H9 (cell line): ENCODE data around the gene CNBD2. TPM values are rescaled to one million over a fixed set of nuclear protein-coding genes. Genes with fewer than 3 reads are reported as not detected.

Experiments used
- DNase-seq: peaks from one replicate; pipeline ENCODE4 v3.0.0-alpha.2; 2017
- H2AFZ ChIP-seq: one replicate; pipeline ENCODE4 v1.6.1; 2013; ENCODE audit warnings: mild to moderate bottlenecking, low read length, control low read depth, moderate library complexity
- H2AK5ac ChIP-seq: 2 replicates; pipeline ENCODE4 v1.6.1; 2013; ENCODE audit warnings: low read length, control low read depth, mixed read lengths; ENCODE audit not compliant: insufficient read length
- H2BK120ac ChIP-seq: one replicate; pipeline ENCODE4 v1.6.1; 2013; ENCODE audit warnings: low read depth, mild to moderate bottlenecking, low read length, control low read depth, inconsistent platforms; ENCODE audit not compliant: poor library complexity, severe bottlenecking
- H2BK12ac ChIP-seq: 2 replicates; pipeline ENCODE4 v1.6.1; 2013; ENCODE audit warnings: low read length, control low read depth, mixed read lengths, low read depth; ENCODE audit not compliant: insufficient read length
- H2BK15ac ChIP-seq: 2 replicates; pipeline ENCODE4 v1.6.1; 2013; ENCODE audit warnings: low read depth, low read length, control low read depth
- H2BK20ac ChIP-seq: one replicate; pipeline ENCODE4 v1.6.1; 2013; ENCODE audit warnings: low read depth, mild to moderate bottlenecking, low read length, control low read depth, inconsistent platforms; ENCODE audit not compliant: poor library complexity, severe bottlenecking
- H2BK5ac ChIP-seq: 2 replicates; pipeline ENCODE4 v1.6.1; 2013; ENCODE audit warnings: low read length, control low read depth, mixed read lengths; ENCODE audit not compliant: insufficient read length
- H3K14ac ChIP-seq: 2 replicates; pipeline ENCODE4 v1.6.1; 2013; ENCODE audit warnings: low read length, control low read depth; ENCODE audit not compliant: insufficient read depth
- H3K18ac ChIP-seq: 2 replicates; pipeline ENCODE4 v1.6.1; 2013; ENCODE audit warnings: low read depth, mild to moderate bottlenecking, mixed read lengths, low read length, control low read depth; ENCODE audit not compliant: insufficient read length
- H3K23ac ChIP-seq: 2 replicates; pipeline ENCODE4 v1.6.1; 2013; ENCODE audit warnings: low read length, control low read depth, mixed read lengths, low read depth; ENCODE audit not compliant: insufficient read length
- H3K23me2 ChIP-seq: 2 replicates; pipeline ENCODE4 v1.6.1; 2013; ENCODE audit warnings: low read depth, mild to moderate bottlenecking, mixed read lengths, low read length, control low read depth; ENCODE audit not compliant: insufficient read length, poor library complexity, severe bottlenecking
- H3K27ac ChIP-seq: 2 replicates; pipeline ENCODE4 v1.5.1; 2013; ENCODE audit warnings: low read length, control low read depth, mixed read lengths, low read depth; ENCODE audit not compliant: insufficient read length
- H3K27me3 ChIP-seq: 2 replicates; pipeline ENCODE4 v1.6.1; 2013; ENCODE audit warnings: low read length, control low read depth, inconsistent platforms; ENCODE audit not compliant: insufficient read depth
- H3K4ac ChIP-seq: 2 replicates; pipeline ENCODE4 v1.6.1; 2013; ENCODE audit warnings: low read depth, mild to moderate bottlenecking, control low read depth, inconsistent platforms, low read length, moderate library complexity
- H3K4me1 ChIP-seq: 2 replicates; pipeline ENCODE4 v1.6.1; 2013; ENCODE audit warnings: low read length, control low read depth, inconsistent platforms; ENCODE audit not compliant: insufficient read depth
- H3K4me2 ChIP-seq: 2 replicates; pipeline ENCODE4 v1.6.1; 2013; ENCODE audit warnings: low read length, control low read depth, mixed read lengths; ENCODE audit not compliant: insufficient read length, insufficient read depth
- H3K56ac ChIP-seq: 2 replicates; pipeline ENCODE4 v1.6.1; 2013; ENCODE audit warnings: low read depth, mild to moderate bottlenecking, mixed read lengths, low read length, control low read depth; ENCODE audit not compliant: insufficient read length
- H3K79me1 ChIP-seq: 2 replicates; pipeline ENCODE4 v1.6.1; 2013; ENCODE audit warnings: low read depth, mild to moderate bottlenecking, moderate library complexity, low read length, control low read depth, inconsistent platforms; ENCODE audit not compliant: insufficient read depth, poor library complexity, severe bottlenecking
- H3K79me2 ChIP-seq: 2 replicates; pipeline ENCODE4 v1.6.1; 2013; ENCODE audit warnings: low read length, control low read depth, inconsistent platforms; ENCODE audit not compliant: insufficient read depth
- H3K9ac ChIP-seq: 2 replicates; pipeline ENCODE4 v1.6.1; 2013; ENCODE audit warnings: low read length, control low read depth, mixed read lengths; ENCODE audit not compliant: insufficient read length; ENCODE audit errors: extremely low read depth
- H3K9me3 ChIP-seq: one replicate; pipeline ENCODE4 v1.6.1; 2013; ENCODE audit warnings: low read depth, low read length, inconsistent platforms; ENCODE audit not compliant: control insufficient read depth
- H3T11ph ChIP-seq: one replicate; pipeline ENCODE4 v1.6.1; 2013; ENCODE audit warnings: mild to moderate bottlenecking, low read length, control low read depth, inconsistent platforms
- H4K20me1 ChIP-seq: one replicate; pipeline ENCODE4 v1.6.1; 2013; ENCODE audit not compliant: control insufficient read depth, insufficient read length, insufficient read depth
- H4K5ac ChIP-seq: 2 replicates; pipeline ENCODE4 v1.6.1; 2013; ENCODE audit warnings: low read depth, mild to moderate bottlenecking, mixed read lengths, low read length, control low read depth; ENCODE audit not compliant: insufficient read length
- H4K8ac ChIP-seq: replicated peaks from 2 replicates; pipeline ENCODE4 v1.6.1; 2013; ENCODE audit warnings: low read length, control low read depth, mixed read lengths, low read depth; ENCODE audit not compliant: insufficient read length
- H4K91ac ChIP-seq: 2 replicates; pipeline ENCODE4 v1.6.1; 2013; ENCODE audit warnings: low read depth, mild to moderate bottlenecking, moderate library complexity, mixed read lengths, low read length, control low read depth; ENCODE audit not compliant: insufficient read length
- H3K27ac Mint-ChIP-seq, 3 experiments: 2 replicates in 2 of 3; 3 replicates in 1 of 3; pipeline ENCODE4 v1.8.0; 2020 to 2021; ENCODE audit warnings: mixed read lengths in 3 of 3, mild to moderate bottlenecking in 1 of 3, moderate library complexity in 1 of 3
- H3K27me3 Mint-ChIP-seq: 2 replicates; pipeline ENCODE4 v1.8.0; 2021; ENCODE audit warnings: low read depth, mild to moderate bottlenecking, moderate library complexity, mixed read lengths
- H3K36me3 Mint-ChIP-seq, 3 experiments: 2 replicates in 2 of 3; 3 replicates in 1 of 3; pipeline ENCODE4 v1.8.0; 2020 to 2021; ENCODE audit warnings: low read depth in 3 of 3, mixed read lengths in 3 of 3; ENCODE audit not compliant: insufficient read depth in 1 of 3
- H3K4me1 Mint-ChIP-seq, 2 experiments: 2 replicates each; pipeline ENCODE4 v1.8.0; 2020; ENCODE audit warnings: mixed read lengths in 2 of 2
- H3K4me3 Mint-ChIP-seq, 2 experiments: 2 replicates in 1 of 2; 3 replicates in 1 of 2; pipeline ENCODE4 v1.8.0; 2020 to 2021; ENCODE audit warnings: mild to moderate bottlenecking in 2 of 2, mixed read lengths in 2 of 2, moderate library complexity in 1 of 2
- H3K9me3 Mint-ChIP-seq, 2 experiments: 2 replicates in 1 of 2; 3 replicates in 1 of 2; pipeline ENCODE4 v1.8.0; 2020; ENCODE audit warnings: mild to moderate bottlenecking in 2 of 2, mixed read lengths in 2 of 2, moderate library complexity in 1 of 2
- CTCF ChIP-seq: fragments of 200-600 bp; sonication (generic); conservative IDR thresholded peaks from 3 replicates; pipeline ENCODE4 v1.8.0; 2021; ENCODE audit warnings: antibody characterized with exemption, mild to moderate bottlenecking
- WGBS: extraction: QIAGEN DNeasy Blood & Tissue Kit; methylation state at CpG from one replicate; pipeline ENCODE4 v1.1.7; 2013; ENCODE audit warnings: missing lambda C conversion rate, low lambda C conversion rate, mixed read lengths; ENCODE audit not compliant: insufficient read length; ENCODE audit errors: extremely low coverage; 5-methylcytosine and 5-hydroxymethylcytosine counted together
- total RNA-seq: library from RNA; stranded (reverse); gene quantifications from 2 replicates; pipeline ENCODE4 v1.2.1, GENCODE V29; 2021

The CNBD2 gene
- total RNA-seq, 1 experiment from 2014 or later = 3.1 TPM

DNA sequence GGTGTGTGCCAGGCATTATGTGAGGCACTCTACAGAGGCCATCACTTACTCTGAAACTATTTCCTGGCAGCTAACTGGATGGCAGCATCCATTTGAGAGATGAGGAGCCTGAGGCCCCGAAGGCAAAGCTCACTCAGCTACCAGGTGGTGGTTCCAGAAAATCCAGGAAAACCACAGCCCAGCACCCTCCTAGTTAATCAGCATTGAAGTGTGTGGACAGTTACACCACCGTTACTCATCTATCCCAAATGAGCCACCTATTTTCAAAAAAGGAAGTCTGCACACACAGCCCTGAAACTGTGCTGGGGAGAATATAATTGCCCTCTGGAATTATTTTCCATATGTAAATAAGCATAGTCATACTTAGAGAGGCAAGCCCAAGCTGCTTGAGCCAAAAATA is 67.4 kb downstream of the CNBD2 start:
- no peaks in the 10 kb centered on the region for H3K79me2 ChIP-seq
- H4K5ac ChIP-seq = no peak overlapping the region
- no peak overlapping the region for H4K91ac ChIP-seq
- H2BK5ac ChIP-seq = no peak overlapping the region
- no peaks in the 10 kb centered on the region for H3K4me1 Mint-ChIP-seq
- no peaks in the 10 kb centered on the region for H3K9me3 Mint-ChIP-seq
- H4K20me1 ChIP-seq = no peaks in the 10 kb centered on the region
- H3K9me3 ChIP-seq = no peaks in the 10 kb centered on the region
- H2BK20ac ChIP-seq = no peak overlapping the region
- no peak overlapping the region for H3K14ac ChIP-seq
- H3K23me2 ChIP-seq = no peaks in the 10 kb centered on the region
- whole genome bisulfite sequencing = no CpG with 5 or more reads among the region's 2 CpGs
- no peak overlapping the region for H3T11ph ChIP-seq
- DNase-seq = no peak
- no peak overlapping the region for H4K8ac ChIP-seq
- H3K79me1 ChIP-seq = no peaks in the 10 kb centered on the region
- no peak overlapping the region for H3K23ac ChIP-seq
- H3K27me3 Mint-ChIP-seq = no peaks in the 10 kb centered on the region; the same call in 1 of the 2 replicates
- H2BK15ac ChIP-seq = no peak overlapping the region
- no peak overlapping the region for H3K27ac ChIP-seq
- no peak overlapping the region for H2AK5ac ChIP-seq
- no peak overlapping the region for H3K18ac ChIP-seq
- H2BK120ac ChIP-seq = no peak overlapping the region
- TF ChIP-seq CTCF = no peak
- no peaks in the 10 kb centered on the region for H3K36me3 Mint-ChIP-seq
- no peak overlapping the region for H3K4me3 Mint-ChIP-seq
- H3K56ac ChIP-seq = no peak overlapping the region
- H3K27me3 ChIP-seq = no peaks in the 10 kb centered on the region
- no peak overlapping the region for H3K9ac ChIP-seq
- no peak overlapping the region for H2AFZ ChIP-seq
- H3K4ac ChIP-seq = no peak overlapping the region
- no peaks in the 10 kb centered on the region for H3K4me1 ChIP-seq
- no peak overlapping the region for H3K27ac Mint-ChIP-seq
- no peak overlapping the region for H3K4me2 ChIP-seq
- no peak overlapping the region for H2BK12ac ChIP-seq
